NCI-H1417 treated with DMSO at 0.1 percent for 48 hours (cell line): ENCODE results near the gene HBS1L.

Source experiments
- DNase-seq: peaks from one replicate; lab custom pipeline; 2025; lab: John Stamatoyannopoulos, UW

HBS1L gene

DNA sequence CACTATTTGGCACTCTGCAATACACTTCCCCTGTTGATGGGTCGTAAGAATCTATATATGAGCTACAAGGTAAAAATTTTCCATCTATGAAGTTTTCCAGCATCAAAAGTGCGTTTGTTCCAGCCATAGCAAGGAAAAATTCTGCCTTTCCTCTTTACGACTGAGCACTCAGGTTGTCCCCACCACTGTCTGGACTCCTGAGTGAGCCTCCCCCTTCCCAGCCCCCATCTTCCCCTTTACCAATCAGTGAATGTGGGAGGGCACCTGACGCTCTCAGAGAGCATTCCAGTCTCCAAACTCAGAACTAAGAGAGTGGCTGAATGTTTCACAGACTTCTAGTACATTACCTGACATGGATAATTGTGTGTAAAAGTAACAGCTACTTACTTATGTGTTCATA is 104.7 kb downstream of the HBS1L start, which contains the start of gene ALDH8A1:
TSS of gene ALDH8A1 (minus strand) at position 175 of the 400 bp plus-strand sequence. CDS start at position 127, 48 bp downstream.
- DNase-seq = no peak

DNA sequence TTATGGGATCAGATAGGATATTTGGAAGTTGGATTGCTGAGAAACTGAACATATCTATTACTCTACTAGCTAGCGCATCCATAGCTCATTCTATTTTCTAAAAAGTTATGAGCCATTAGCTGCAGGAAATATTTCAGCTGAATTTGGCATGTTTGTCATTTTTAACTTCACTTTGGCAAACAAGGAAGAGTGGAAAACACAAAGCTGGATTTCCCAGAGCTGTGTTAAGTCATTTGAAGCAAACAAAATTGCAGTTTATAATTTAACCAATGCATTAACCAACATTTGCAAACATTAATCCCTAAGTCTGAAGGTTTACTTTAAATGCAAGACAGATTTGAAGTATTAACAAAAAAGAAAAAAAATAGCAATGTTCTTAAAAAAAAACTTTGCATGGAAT is 105.9 kb downstream of the HBS1L start:
- no peak for DNase-seq

- DNase-seq = no peak
Measured at GRCh38 chr6:134948142-134948541, 106.5 kb downstream of the HBS1L start.

DNA sequence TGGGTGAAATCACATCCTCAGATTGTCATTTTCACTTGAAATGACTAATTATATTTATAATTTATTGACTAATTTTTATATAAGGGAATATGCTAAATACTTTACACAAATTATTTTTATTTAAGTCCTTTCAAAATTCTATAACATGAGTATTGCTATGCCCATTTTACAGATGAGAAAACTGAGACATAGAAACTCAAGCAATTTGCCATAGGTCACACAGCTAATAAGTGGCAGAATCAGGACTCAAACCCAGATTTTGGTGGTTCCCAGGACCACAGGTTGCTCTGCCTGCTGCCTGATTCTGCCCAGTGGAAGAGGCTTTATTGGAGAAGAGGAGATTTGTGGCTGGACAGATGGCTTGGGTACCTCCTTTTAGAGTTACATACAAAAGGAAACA is 109.6 kb downstream of the HBS1L start:
- no peak for DNase-seq

- no peak for DNase-seq
Measured at GRCh38 chr6:134943522-134944111, 111.0 kb downstream of the HBS1L start.

DNA sequence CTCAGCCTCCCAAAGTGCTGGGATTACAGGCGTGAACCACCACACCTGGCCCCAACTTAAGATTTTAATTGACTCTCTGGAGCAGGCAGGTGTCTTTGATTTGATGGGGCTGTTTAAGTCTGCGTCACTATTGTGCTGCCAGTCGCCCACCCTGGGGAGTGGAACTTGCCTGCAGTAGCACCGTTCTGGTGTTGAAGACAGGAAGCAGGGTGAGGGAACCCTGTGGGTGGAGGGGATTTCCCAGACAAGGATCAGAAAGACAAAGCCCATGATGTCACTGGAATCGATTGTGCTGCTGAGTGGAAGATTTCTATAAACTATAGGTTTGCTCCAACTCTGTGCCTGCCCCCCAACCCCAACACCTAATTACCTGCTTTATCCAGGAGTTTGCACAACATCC is 115.7 kb downstream of the HBS1L start:
- DNase-seq = no peak

DNA sequence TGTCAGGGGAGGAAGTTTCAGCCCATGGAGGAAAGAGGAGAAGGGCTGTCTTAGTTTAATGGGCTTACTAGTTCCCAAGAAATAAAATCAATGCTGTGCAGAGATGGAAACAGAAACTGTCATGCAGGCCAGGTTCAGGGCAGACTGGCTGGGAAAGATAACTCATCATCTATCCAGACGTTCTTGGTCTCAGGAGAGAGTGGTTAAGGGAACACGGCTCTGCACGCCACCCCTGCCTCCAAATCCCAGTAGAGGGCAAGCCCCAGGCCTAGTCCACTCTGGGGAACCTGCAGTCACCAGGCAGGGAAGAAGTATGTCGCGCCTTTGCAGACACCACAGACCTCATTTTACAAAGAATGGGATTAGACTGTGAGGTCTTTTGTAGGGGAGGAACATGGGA is 117.2 kb downstream of the HBS1L start:
- no peak for DNase-seq

GRCh38 chr6:134936931-134937330 is 117.7 kb downstream of the HBS1L start:
- DNase-seq = no peak

DNA sequence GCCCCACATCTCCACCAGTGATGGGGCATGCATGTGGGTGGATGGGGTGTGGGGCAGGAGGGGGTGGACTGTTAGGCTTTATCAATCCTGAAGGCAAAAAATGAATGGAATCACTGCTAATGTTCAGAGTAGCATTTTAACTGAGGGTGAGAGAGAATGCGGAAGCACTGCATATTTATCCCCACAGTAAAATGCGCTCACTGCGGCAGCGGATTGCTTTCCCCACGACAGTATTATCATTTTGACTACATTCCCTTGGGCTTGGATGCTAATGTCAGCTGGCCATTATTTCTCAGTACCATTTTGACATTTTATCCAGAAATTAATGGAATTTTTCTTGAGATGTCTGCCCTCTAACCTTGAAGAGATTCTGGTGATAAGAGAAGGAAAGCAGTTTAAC is 118.1 kb downstream of the HBS1L start:
- DNase-seq = no peak

GRCh38 chr6:134934793-134935485 is 119.7 kb downstream of the HBS1L start:
- DNase-seq = no peak

DNA sequence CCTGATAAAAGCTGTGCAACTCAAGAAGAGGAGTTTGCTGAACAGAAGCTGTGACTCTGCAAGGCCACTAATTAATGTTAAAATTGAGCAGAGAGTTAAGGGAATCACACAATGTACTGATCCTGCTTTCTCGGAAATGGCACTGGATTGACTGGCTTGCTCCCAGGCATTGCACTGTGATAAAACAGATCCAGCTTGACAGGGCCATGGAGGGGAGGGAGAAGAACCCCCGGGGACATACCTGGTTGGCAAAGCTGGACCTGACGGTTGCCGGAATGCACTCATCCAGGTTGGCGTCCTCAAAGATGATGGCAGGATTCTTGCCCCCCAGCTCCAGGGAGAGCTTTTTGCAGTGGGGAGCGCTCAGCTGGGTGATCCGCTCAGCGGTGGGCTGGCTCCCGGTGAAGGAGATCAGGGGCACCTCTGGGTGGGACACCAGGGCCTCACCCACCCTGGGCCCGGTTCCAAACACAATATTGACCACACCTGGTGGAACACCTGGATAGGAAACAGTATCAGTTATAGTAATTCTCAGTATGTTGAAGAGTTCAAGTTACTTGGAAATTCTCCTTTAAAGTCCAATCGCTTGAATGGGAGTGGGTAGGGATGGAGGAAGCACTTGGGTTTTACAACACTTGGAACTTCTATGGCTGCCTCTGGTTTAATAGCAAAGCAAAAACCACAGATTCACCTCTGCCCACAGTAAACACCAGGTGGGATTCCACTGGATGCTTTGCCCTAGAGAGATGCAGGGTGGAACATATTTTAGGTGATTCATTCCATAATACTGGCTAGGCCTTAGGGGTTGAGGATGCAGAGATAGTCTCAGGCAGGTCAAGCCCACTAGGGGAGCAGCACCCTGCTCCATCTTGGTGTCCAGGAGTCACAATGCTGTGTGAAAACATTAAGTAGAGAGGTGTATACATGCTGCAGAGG is 121.8 kb downstream of the HBS1L start:
- no peak for DNase-seq

- DNase-seq = no peak
Measured at GRCh38 chr6:134932098-134932497, 122.5 kb downstream of the HBS1L start.

GRCh38 chr6:134930463-134930862 is 124.2 kb downstream of the HBS1L start:
- DNase-seq = no peak

DNA sequence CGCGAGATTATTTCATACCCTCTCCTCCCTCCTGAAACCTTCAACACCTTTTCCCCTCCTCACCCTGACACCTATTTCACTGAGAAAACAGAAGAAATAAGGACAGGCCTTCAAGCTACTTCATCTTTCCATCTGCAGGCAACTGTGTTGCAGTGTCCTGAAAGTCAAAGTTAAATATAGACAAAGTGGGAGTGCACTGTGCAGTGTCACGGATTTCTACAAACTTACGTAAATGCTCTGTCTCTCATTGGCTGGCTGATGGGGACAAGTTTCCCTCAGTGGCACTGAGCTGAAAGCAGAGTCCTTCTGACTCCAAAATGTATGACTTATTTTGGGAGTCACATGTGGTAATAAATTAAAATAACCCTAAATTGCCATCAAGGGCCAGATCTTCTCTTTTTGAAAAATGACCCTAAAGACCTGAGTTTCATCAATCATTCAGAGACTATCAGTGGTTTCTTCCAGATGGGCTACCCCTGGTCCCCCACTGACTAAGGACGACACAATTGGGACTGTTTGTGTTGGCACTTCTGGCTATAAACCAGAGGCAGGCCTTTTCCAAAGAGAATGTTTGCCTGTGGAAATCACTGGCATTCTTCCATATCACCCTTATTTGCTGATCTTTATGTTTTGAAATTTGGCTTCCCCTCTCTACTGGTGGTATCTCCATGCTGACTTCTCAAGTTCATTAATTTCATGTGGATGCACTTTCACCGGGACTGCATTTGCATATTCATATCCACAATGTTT is 126.3 kb downstream of the HBS1L start:
- no peak for DNase-seq

- no peak for DNase-seq
Measured at GRCh38 chr6:134925800-134926199, 128.8 kb downstream of the HBS1L start.

DNA sequence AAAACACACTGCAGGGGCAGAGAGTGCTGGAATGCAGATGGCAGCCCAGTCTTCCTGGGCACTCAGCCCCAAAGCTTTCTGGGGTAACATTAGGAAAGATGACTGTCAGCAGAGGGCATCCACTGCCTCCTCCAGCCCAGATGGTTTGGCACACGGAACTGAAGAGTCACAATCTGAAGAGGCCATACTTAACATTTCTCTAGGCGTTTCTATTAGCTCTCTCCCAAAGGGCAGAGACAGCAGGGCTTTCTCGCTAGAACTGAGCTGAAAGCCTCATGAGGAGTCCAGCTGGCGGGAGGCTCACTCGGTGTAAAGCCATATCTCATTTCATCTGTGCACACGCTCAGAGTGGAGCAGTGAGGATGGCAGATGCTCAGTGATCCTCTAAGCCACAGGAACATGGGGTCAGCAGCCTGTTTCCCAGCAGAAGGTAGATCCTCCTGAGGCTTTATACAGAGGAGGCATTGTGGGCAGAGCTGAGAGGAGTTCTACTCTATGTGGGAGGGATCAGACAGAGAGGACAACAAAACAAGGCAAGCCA is 132.8 kb downstream of the HBS1L start:
- DNase-seq = no peak

DNA sequence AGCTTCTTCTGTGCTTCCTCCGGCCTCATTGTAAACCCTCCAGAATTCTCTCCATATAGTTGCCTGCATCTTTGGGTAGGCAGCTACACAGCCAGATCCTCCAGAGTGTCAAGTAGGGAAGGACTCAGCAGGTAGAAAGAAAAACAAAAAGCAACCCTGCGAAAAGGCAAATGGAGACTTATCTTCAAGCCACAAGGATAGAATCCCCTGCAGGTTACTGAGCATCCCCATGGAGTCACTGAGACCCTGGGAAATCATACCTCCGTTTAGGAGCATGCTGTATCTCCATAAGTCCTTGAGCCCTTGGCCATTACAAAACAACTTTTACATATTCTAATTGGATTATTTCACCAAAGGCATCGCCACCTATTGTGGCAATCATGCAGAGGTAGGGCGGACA is 133.3 kb downstream of the HBS1L start:
- DNase-seq = no peak

DNA sequence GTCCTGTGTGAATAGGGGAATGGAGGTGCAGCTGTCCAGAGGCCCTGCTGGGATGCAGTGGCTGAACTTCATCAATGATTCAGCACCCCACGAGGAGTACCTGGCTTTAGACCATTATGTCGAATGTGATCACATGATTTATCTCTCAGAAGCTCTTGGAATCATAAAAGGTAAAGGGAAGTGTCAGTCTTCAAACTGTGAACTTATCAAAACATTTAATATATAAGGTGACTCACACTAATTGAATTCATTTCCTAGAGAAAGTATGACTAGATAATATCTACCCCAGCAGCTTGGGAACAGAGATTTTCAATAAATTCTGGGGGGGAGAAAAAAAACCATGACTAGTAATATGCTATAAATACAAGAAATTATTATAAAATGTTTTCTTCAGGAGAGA is 134.2 kb downstream of the HBS1L start:
- DNase-seq = no peak

DNA sequence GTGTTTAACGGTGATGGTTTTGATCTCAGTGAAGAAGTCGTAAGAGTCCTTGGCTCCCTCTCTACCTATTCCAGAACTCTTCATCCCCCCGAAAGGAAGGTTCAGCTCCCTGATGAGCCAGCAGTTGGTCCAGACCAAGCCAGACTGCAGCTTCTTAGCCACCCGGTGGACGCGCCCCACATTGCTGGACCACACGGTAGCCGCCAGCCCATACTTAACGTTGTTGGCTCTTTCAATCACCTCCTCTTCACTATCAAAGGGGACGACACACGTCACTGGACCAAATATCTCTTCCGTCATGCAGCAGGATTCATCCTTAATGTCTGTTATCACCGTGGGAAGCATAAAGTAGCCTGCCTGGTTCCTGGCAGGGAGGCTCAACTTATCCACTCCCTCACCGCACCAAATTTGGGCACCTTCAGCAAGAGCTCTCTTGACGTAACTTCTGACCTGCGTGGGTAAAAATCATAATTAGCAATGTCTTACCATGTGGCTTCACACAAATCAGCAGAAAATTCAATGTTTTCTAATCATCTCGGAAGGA is 136.1 kb downstream of the HBS1L start:
- DNase-seq = no peak

- no peak for DNase-seq
Measured at GRCh38 chr6:134911547-134911946, 143.1 kb downstream of the HBS1L start.

DNA sequence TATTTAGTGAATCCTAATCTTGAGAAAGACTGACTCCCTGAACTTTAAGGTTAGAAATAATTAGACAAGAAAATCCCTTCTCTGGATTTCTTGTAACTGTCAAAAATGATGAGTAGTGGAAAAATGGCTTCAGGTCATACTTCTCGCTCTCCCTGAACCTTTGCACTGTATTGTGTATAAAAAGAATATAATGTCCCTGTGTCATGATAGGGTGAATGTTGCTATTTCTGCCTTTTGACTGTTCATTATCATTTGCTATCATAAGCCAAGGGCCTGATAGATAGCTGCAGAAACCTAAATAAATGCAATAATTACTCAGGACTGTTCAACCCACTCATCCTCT is 144.1 kb downstream of the HBS1L start:
- no peak for DNase-seq
